Left colon (tissue), 2 donors: ENCODE results near the gene MCRIP2. TPM values are rescaled to one million over a fixed set of nuclear protein-coding genes. Genes with fewer than 3 reads are reported as not detected.

Experiments used
- total RNA-seq, 2 donors: library from RNA; stranded (reverse); fragmentation: NEBNext Ultra II Directional; extraction: Animal tissue kit (Norgen Biotek cat#: 25700); gene quantifications; one replicate each; pipeline ENCODE4 v1.2.1, GENCODE V29; 2021
- donor health status: DM: no; HTN: no; CAD: no.
- donor health status: DM: yes; HTN: yes; CAD: no.

The MCRIP2 gene
- total RNA-seq, 2 donors from 2014 or later: 98.5 to 161 TPM

Other genes with a start within 250 kb of the MCRIP2 start
- 10 to 100 TPM; 38.4 to 39.1 TPM for gene NME4, start 244.6 kb upstream of the MCRIP2 start, total RNA-seq
- 10 to 100 TPM; 60.6 to 61.8 TPM for gene DECR2, start 239.9 kb upstream of the MCRIP2 start, total RNA-seq
- gene RAB11FIP3, start 216.2 kb upstream of the MCRIP2 start, total RNA-seq: 10 to 100 TPM; 21.2 to 23.2 TPM
- 100 to 1,000 TPM in 1 of 2 donors, 10 to 100 TPM in 1; 98.8 to 102 TPM for gene CAPN15, start 114.1 kb upstream of the MCRIP2 start, total RNA-seq
- not detected for gene PRR35, start 81.4 kb upstream of the MCRIP2 start, total RNA-seq
- gene NHLRC4, start 74.8 kb upstream of the MCRIP2 start, total RNA-seq: under 1 TPM in 1 of 2 donors, not detected in 1; 0.36 TPM
- gene PIGQ, start 71.9 kb upstream of the MCRIP2 start, total RNA-seq: 10 to 100 TPM; 37.6 to 39.5 TPM
- 10 to 100 TPM; 38.2 to 43.4 TPM for gene RAB40C, start 51.8 kb upstream of the MCRIP2 start, total RNA-seq
- gene WFIKKN1, start 10.8 kb upstream of the MCRIP2 start, total RNA-seq: 1 to 10 TPM in 1 of 2 donors, under 1 TPM in 1; 0.64 to 3.6 TPM
- 10 to 100 TPM; 42.0 to 52.0 TPM for gene METTL26, start 5.5 kb upstream of the MCRIP2 start, total RNA-seq
- gene WDR90, start 7.5 kb downstream of the MCRIP2 start, total RNA-seq: 10 to 100 TPM; 28.3 to 57.6 TPM
- 100 to 1,000 TPM; 118 to 158 TPM for gene RHOT2, start 26.3 kb downstream of the MCRIP2 start, total RNA-seq
- gene RHBDL1, start 33.8 kb downstream of the MCRIP2 start, total RNA-seq: 1 to 10 TPM; 4.4 to 5.3 TPM
- 100 to 1,000 TPM in 1 of 2 donors, 10 to 100 TPM in 1; 86.6 to 105 TPM for gene STUB1, start 38.6 kb downstream of the MCRIP2 start, total RNA-seq
- 10 to 100 TPM; 41.6 to 49.2 TPM for gene JMJD8, start 42.5 kb downstream of the MCRIP2 start, total RNA-seq
- gene WDR24, start 48.6 kb downstream of the MCRIP2 start, total RNA-seq: 10 to 100 TPM in 1 of 2 donors, 1 to 10 TPM in 1; 9.5 to 10.6 TPM
- gene FBXL16, start 64.0 kb downstream of the MCRIP2 start, total RNA-seq: 1 to 10 TPM; 1.2 to 3.1 TPM
- gene METRN, start 73.3 kb downstream of the MCRIP2 start, total RNA-seq: 10 to 100 TPM; 21.7 to 37.8 TPM
- gene ANTKMT, start 79.3 kb downstream of the MCRIP2 start, total RNA-seq: 10 to 100 TPM; 47.2 to 48.6 TPM
- gene CCDC78, start 84.6 kb downstream of the MCRIP2 start, total RNA-seq: under 1 TPM; 0.75 to 0.95 TPM
- gene HAGHL, start 85.3 kb downstream of the MCRIP2 start, total RNA-seq: 1 to 10 TPM; 2.0 to 3.3 TPM
- gene CIAO3, start 99.2 kb downstream of the MCRIP2 start, total RNA-seq: 10 to 100 TPM; 36.0 to 50.2 TPM
- 1 to 10 TPM; 6.4 to 7.0 TPM for gene MSLN, start 118.9 kb downstream of the MCRIP2 start, total RNA-seq
- 10 to 100 TPM; 21.3 to 24.1 TPM for gene RPUSD1, start 146.6 kb downstream of the MCRIP2 start, total RNA-seq
- 10 to 100 TPM in 1 of 2 donors, 1 to 10 TPM in 1; 9.5 to 20.3 TPM for gene CHTF18, start 146.8 kb downstream of the MCRIP2 start, total RNA-seq
- gene GNG13, start 158.9 kb downstream of the MCRIP2 start, total RNA-seq: under 1 TPM; 0.40 to 0.53 TPM